Activated naive CD4-positive, alpha-beta T cell treated with anti-CD3 and anti-CD28 coated beads, Interleukin-2, amount 50 U/mL, for 72 hours (primary cell): ENCODE data around the gene CDH11. TPM values are rescaled to one million over a fixed set of nuclear protein-coding genes. Genes with fewer than 3 reads are reported as not detected.

Experiments used
- ATAC-seq, 2 donors: fragments of 150-1000 bp; cut with Tn5 transposase; 2 replicates each; pipeline ENCODE4 v1.10.0; 2021; ENCODE audit warnings: mild to moderate bottlenecking in 2 of 2, moderate library complexity in 2 of 2
- DNase-seq, 2 donors: peaks; one replicate each; pipeline ENCODE4 v3.0.0; 2021 to 2022; ENCODE audit warnings: low spot score in 2 of 2
- H3K27ac Mint-ChIP-seq, 2 donors: one replicate each; pipeline ENCODE4 v1.8.0; 2022; ENCODE audit warnings: mild to moderate bottlenecking in 2 of 2, mixed read lengths in 2 of 2
- H3K36me3 Mint-ChIP-seq, 2 donors: one replicate each; pipeline ENCODE4 v1.8.0; 2022; ENCODE audit warnings: mixed read lengths in 2 of 2
- H3K9me3 Mint-ChIP-seq, 2 donors: one replicate each; pipeline ENCODE4 v1.8.0; 2022; ENCODE audit warnings: mixed read lengths in 2 of 2
- total RNA-seq, 2 donors: library from RNA; stranded (reverse); gene quantifications; one replicate each; pipeline ENCODE4 v1.2.3, GENCODE V29; 2022

The CDH11 gene
- total RNA-seq, 2 donors from 2014 or later, result not detected

DNA sequence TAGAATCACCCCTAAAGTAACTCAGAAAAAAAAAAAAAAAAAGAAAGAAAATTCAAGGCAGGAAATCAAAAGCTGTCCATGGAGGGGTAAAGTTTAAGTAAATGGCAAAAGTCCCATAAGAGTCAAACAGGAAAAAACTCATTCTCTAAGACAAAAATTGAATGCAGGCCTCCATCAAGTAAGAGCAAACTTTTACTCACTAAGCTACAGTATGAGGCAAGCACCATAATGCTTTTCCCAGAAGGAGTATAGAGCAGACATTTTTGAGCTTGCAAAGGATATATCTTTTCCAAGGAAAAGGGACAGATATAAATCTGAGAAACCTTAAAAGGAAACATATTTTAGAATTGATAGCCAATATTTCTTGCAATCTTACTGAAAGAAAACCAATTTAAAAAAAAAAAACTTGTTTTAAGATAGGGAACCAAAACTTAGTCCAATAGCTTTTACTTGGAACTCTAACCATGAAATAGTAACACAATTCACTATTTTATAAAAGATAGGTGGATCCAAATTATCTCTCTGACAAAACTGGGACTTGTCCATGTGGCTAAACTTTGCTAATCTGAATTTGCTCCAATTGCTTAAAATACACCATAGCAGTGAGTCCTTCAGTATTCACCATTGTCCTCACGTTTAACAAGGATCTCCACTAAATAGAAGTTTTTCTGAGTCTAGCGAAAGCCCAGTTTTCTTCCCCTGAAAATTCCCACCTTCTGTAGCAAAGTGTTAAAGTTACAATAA lies 99.8 kb downstream of the CDH11 start:
- ATAC-seq, result no peak
- Mint-ChIP-seq H3K9me3 (peaks cover 18 to 19% of the 10 kb centered on the region in 2 donors), H3K27ac (no peak overlapping the region), H3K36me3 (peaks cover 0 to 4% of the 10 kb centered on the region in 2 donors)
- DNase-seq, result no peak

GRCh38 chr16:65016754-65017153 lies 105.1 kb downstream of the CDH11 start:
- Mint-ChIP-seq H3K9me3 (peaks cover 24 to 27% of the 10 kb centered on the region in 2 donors), H3K36me3 (peaks cover 0 to 4% of the 10 kb centered on the region in 2 donors), H3K27ac (no peak overlapping the region)
- no peak for ATAC-seq
- DNase-seq, result no peak

- peaks cover 21 to 22% of the 10 kb centered on the region in 2 donors for H3K9me3 Mint-ChIP-seq
- H3K36me3 Mint-ChIP-seq, result peaks cover 0 to 4% of the 10 kb centered on the region in 2 donors
- no peak for DNase-seq
- H3K27ac Mint-ChIP-seq, result no peak overlapping the region
- no peak for ATAC-seq
These were observed 106.3 kb downstream of the CDH11 start for GRCh38 chr16:65015599-65015998.

DNA sequence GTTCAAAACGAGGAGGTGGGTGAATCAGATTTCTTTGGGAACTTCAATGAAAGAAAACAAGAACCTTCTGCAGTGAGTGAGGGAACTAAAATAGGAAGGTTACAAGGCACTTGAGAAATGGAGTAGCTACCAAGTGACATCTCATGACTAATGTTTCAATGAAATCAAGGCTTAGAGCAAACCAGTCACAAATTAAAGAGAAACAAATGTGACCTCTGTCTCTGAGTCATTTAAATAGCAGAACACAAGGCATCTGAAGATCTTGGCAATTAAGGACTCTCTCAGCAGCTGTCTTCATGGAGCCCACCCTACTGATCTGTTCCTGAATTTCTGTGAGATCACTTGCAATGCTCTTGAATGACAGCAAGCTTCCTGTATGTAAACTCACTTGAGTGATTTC lies 109.5 kb downstream of the CDH11 start:
- Mint-ChIP-seq H3K9me3 (peaks cover 16 to 17% of the 10 kb centered on the region in 2 donors), H3K36me3 (peaks cover 0 to 4% of the 10 kb centered on the region in 2 donors), H3K27ac (no peak overlapping the region)
- ATAC-seq (no peak), DNase-seq (no peak)

GRCh38 chr16:65010125-65010524 lies 111.7 kb downstream of the CDH11 start:
- Mint-ChIP-seq H3K36me3 (peaks cover 0 to 9% of the 10 kb centered on the region in 2 donors), H3K9me3 (peaks cover 17 to 31% of the 10 kb centered on the region in 2 donors), H3K27ac (no peak overlapping the region)
- DNase-seq (no peak), ATAC-seq (no peak)

- Mint-ChIP-seq H3K27ac (no peak overlapping the region), H3K36me3 (peaks cover 0 to 5% of the 10 kb centered on the region in 2 donors), H3K9me3 (peaks cover 18 to 28% of the 10 kb centered on the region in 2 donors)
- ATAC-seq (no peak), DNase-seq (no peak)
These were observed 116.2 kb downstream of the CDH11 start for GRCh38 chr16:65005696-65006095.

- DNase-seq (no peak), ATAC-seq (no peak)
- no peak overlapping the region for H3K27ac Mint-ChIP-seq
- peaks cover 18 to 28% of the 10 kb centered on the region in 2 donors for H3K9me3 Mint-ChIP-seq
- H3K36me3 Mint-ChIP-seq, result peaks cover 0 to 5% of the 10 kb centered on the region in 2 donors
These were observed 117.3 kb downstream of the CDH11 start for GRCh38 chr16:65004570-65004969.

DNA sequence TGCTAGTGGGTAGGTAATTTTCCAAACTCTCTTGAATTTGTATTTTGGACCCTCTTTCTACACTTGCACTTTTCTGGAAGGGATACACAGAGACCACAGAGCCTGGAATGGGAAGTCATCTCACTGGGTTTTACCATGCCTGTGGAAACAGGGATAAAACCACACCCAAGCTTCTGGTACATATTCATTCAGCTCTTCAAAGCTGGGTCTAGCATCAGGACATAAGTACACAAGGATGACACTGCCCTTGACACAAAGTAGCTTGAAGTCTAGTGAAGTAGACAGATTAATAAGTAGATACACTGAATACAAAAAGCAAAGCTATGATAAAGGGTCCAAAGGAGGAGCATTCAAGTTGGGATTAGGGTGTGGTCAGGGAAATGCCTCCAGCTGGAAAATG lies 118.2 kb downstream of the CDH11 start:
- DNase-seq (no peak), ATAC-seq (no peak)
- H3K36me3 Mint-ChIP-seq, result peaks cover 0 to 5% of the 10 kb centered on the region in 2 donors
- peaks cover 22 to 30% of the 10 kb centered on the region in 2 donors for H3K9me3 Mint-ChIP-seq
- no peak overlapping the region for H3K27ac Mint-ChIP-seq

DNA sequence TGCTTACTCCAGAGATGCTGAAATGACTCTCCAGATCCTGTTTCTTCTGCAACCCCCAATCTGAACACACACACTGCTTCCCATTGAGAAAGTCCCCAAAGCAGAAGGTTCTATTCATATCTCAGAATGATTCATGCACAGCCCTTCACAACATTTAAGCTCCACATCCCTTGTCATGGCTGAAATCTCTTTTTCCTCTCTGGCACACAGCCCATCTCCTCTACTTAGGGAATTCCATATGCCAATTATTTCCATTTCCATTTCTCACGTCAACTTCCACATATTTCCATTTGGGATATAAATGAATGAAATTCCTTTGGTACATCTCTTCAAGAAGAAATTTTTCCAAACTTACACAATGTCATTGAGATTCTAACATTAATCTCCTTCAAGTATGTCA lies 119.6 kb downstream of the CDH11 start:
- DNase-seq (no peak), ATAC-seq (no peak)
- Mint-ChIP-seq H3K9me3 (peaks cover 24 to 29% of the 10 kb centered on the region in 2 donors), H3K27ac (no peak overlapping the region), H3K36me3 (peaks cover 0 to 5% of the 10 kb centered on the region in 2 donors)

DNA sequence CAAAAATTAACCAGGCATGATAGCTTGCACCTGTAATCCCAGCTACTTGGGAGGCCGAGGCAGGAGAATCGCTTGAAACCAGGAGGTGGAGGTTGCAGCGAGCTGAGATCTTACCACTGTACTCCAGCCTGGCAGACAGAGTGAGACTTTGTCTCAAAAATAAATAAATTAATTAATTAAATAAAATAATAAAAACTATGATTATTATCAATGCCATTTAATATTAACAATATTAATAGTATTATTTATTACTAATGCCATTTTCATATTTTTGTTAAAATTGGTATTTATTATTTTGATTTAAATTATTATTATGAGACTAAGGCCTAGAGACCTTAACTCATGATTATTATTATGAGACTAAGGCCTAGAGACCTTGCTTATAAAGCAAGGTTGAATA lies 121.2 kb downstream of the CDH11 start:
- Mint-ChIP-seq H3K36me3 (no peaks in the 10 kb centered on the region), H3K27ac (no peak overlapping the region), H3K9me3 (peaks cover 18 to 20% of the 10 kb centered on the region in 2 donors)
- no peak for ATAC-seq
- DNase-seq, result no peak

DNA sequence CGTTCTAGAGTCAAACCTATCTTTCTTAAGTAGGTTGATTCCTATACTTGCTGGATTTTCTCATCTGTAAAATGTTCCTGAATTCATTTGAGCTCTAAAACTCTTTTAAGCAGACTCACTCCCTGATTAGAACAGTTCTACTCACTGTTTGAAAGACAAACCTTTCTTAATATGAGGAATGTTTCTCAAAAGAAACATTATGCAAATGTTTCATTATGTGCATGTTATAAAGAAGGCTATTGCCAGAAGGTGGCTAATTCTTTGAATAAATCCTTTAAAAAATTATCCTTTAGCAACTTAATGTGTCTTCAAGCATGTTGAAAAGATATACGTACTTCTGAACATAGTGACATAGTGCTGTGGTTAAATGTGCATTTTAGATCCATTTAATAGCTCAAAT lies 124.1 kb downstream of the CDH11 start:
- no peaks in the 10 kb centered on the region for H3K36me3 Mint-ChIP-seq
- no peak overlapping the region for H3K27ac Mint-ChIP-seq
- H3K9me3 Mint-ChIP-seq, result peaks cover 15 to 20% of the 10 kb centered on the region in 2 donors
- no peak for ATAC-seq
- DNase-seq, result no peak

DNA sequence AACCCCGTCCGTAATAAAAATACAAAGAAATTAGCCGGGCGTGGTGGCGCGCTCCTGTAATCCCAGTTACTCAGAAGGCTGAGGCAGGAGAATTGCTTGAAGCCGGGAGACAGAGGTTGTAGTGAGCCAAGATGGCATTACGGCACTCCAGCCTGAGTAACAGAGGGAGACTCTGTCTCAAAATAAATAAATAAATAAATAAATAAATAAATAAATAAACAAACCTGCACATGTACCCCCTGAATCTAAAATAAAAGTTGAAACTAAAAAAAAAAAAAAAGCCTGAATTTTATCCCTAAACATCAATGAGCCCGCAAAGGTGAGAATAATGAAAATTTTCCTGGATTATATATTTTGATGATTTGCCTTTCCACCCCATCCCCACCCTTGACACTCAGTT lies 124.7 kb downstream of the CDH11 start:
- DNase-seq (no peak), ATAC-seq (no peak)
- H3K9me3 Mint-ChIP-seq, result peaks cover 11 to 14% of the 10 kb centered on the region in 2 donors
- H3K36me3 Mint-ChIP-seq, result no peaks in the 10 kb centered on the region
- H3K27ac Mint-ChIP-seq, result no peak overlapping the region

DNA sequence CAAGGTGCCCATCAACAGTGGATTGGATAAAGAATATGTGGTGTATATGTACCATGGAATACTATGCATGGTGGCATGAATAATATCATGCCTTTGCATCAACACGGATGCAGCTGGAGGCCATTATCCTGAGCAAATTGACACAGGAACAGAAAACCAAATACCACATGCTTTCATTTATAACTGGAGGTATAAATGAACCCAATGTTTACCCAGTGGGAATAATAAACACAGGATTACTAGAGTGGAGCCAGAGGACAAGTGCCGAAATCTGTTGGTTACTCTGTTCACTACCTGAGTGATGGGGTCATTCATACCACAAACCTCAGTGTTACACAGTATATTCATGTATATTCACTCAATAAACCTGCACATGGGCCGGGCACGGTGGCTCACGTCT lies 125.2 kb downstream of the CDH11 start:
- ATAC-seq (no peak), DNase-seq (no peak)
- Mint-ChIP-seq H3K9me3 (peaks cover 8 to 13% of the 10 kb centered on the region in 2 donors), H3K36me3 (no peaks in the 10 kb centered on the region), H3K27ac (no peak overlapping the region)

DNA sequence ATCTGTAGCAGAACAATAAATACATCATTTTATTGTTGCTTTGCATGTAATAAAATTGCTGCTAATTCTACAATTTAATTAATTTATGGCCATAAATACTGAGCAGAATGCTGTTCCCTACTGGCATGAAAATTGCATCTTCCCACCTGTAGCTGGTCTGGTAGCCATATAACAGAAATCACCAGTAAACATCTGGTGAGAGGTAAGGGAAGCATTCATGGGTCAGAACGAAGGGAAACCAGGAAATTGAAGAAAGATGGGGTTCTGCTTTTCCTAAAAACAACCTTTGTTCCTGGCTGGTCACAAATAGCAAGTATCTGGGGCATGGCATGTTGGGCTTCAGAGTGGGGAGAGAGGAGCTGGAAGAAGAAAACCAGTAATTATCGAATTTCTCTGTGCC lies 128.4 kb downstream of the CDH11 start:
- H3K36me3 Mint-ChIP-seq, result no peaks in the 10 kb centered on the region
- DNase-seq (no peak), ATAC-seq (no peak)
- no peak overlapping the region for H3K27ac Mint-ChIP-seq
- H3K9me3 Mint-ChIP-seq, result peaks cover 11 to 15% of the 10 kb centered on the region in 2 donors

DNA sequence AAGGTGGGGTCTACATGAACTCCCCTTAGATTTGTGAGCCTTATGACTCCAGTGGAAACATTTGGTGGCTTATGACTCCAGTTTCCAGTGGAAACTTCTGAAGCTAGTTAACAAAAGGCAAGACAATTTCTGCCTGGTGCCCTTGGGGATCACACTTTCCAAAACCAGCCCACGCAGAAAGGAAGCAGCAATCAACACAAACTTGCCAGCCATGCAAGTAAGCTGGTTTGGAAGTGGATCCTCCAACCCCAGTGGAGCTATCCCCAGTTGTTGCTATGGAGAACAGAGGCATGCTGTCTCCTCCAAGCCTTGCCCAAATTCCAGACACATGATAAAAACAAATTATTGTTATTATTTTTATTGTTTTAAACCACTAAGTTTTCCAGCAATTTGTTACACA lies 130.9 kb downstream of the CDH11 start:
- DNase-seq (no peak), ATAC-seq (no peak)
- H3K9me3 Mint-ChIP-seq, result peaks cover 14 to 20% of the 10 kb centered on the region in 2 donors
- no peaks in the 10 kb centered on the region for H3K36me3 Mint-ChIP-seq
- no peak overlapping the region for H3K27ac Mint-ChIP-seq

DNA sequence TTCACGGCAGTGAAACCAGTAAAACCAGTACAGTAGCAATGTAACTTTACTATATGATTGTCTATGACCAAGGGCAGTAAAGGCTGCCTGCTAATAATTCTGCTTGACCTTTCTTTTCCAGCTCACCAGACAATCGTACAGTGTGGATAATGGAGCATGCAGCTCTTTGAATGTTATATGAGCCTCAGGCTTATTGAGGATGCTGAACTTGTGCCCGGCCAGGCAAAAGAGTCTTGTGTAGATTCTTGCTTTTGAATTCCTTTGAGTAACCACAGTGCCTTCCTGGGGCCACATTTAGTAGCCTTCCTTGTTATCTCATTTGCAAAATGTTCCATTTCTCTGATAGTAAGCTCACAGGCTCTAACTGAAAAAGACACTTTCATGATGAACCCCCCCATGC lies 131.8 kb downstream of the CDH11 start:
- no peaks in the 10 kb centered on the region for H3K36me3 Mint-ChIP-seq
- no peak overlapping the region for H3K27ac Mint-ChIP-seq
- ATAC-seq (no peak), DNase-seq (no peak)
- peaks cover 15 to 18% of the 10 kb centered on the region in 2 donors for H3K9me3 Mint-ChIP-seq

DNA sequence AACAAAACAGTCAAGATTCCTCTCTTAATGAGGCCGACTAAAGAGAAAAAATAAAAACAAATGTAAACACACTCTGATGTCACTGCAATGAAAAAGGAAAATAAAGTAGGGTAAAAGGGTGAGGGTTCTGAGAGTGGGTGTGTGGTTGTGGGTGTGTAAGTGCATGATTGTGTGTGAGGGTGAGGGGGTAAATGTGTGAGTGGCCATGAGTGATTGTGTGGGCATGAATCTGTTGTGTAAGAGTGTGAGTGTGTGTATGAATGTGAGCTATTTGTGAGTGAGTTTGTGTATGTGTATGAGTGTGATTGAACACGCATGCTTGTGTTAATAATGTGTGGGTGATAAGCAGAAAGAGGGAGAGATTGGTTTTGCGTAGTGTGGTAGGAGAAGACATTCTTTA lies 132.8 kb downstream of the CDH11 start:
- H3K36me3 Mint-ChIP-seq, result no peaks in the 10 kb centered on the region
- H3K27ac Mint-ChIP-seq, result no peak overlapping the region
- ATAC-seq, result no peak
- DNase-seq, result no peak
- H3K9me3 Mint-ChIP-seq, result peaks cover 10 to 19% of the 10 kb centered on the region in 2 donors

- Mint-ChIP-seq H3K36me3 (peaks cover 0 to 10% of the 10 kb centered on the region in 2 donors), H3K27ac (no peak overlapping the region), H3K9me3 (peaks cover 16 to 32% of the 10 kb centered on the region in 2 donors)
- ATAC-seq, result no peak
- no peak for DNase-seq
These were observed 137.9 kb downstream of the CDH11 start for GRCh38 chr16:64983963-64984362.
